ENCODE results near the gene JRKL.
"Not testable (repeated sequence)": the region's sequence is repeated elsewhere in the genome, so short reads cannot be mapped to it uniquely, and the experiment has no call there.

Gene JRKL

GRCh38 chr11:96430668-96431067 is 40.9 kb downstream of the JRKL start:
- DNase-seq (ENCODE audit: insufficient read length, low spot score) (no peak), FAIRE-seq (no peak)
- TF ChIP-seq, protein P1, sequence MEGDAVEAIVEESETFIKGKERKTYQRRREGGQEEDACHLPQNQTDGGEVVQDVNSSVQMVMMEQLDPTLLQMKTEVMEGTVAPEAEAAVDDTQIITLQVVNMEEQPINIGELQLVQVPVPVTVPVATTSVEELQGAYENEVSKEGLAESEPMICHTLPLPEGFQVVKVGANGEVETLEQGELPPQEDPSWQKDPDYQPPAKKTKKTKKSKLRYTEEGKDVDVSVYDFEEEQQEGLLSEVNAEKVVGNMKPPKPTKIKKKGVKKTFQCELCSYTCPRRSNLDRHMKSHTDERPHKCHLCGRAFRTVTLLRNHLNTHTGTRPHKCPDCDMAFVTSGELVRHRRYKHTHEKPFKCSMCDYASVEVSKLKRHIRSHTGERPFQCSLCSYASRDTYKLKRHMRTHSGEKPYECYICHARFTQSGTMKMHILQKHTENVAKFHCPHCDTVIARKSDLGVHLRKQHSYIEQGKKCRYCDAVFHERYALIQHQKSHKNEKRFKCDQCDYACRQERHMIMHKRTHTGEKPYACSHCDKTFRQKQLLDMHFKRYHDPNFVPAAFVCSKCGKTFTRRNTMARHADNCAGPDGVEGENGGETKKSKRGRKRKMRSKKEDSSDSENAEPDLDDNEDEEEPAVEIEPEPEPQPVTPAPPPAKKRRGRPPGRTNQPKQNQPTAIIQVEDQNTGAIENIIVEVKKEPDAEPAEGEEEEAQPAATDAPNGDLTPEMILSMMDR (IDR thresholded peaks at IDR 0.05; ENCODE audit: insufficient read depth, missing control alignments) = no peak

GRCh38 chr11:96432654-96433053 is 42.8 kb downstream of the JRKL start:
- DNase-seq (ENCODE audit: insufficient read length, low spot score); FAIRE-seq: not testable (repeated sequence)
